ENCODE data around the gene HDGFL3.

DNA sequence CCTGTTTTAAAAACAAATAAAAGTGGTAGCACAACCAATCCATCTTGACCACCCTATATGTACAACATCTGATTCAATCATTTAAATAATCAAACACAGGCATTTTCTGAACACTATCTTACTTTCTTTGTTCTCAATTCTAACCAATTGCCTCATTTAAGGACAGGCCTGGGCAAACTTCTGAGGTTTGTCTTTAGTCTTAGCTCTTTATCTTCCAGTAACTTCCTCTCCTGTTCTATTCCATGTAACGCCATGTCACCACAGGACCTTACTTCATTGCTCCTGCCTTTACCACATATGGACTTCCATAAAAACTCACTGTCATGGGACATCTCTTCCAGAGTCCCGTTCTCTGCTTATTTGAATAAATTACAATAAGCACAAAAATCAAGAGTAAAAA, 14.9 kb downstream of the HDGFL3 start:
- TF ChIP-seq CTCF (IDR thresholded peaks at IDR 0.05; ENCODE audit: extremely low read depth in 1 of 2, insufficient read depth in 1 of 2, low read depth in 1 of 2, low read length in 2 of 2): no peak
- no peak for TF ChIP-seq JUN (IDR thresholded peaks at IDR 0.05; ENCODE audit: borderline replicate concordance, insufficient read depth, insufficient read length, low read depth)
- no peak for TF ChIP-seq GATA2 (IDR thresholded peaks at IDR 0.05; ENCODE audit: insufficient read depth, insufficient read length, low read depth, low read length)

Data from endothelial cell of umbilical vein (primary cell).